ENCODE data around the gene DNAH7.

GRCh38 chr2:196101325-196101991 is 32.8 kb upstream of the DNAH7 start:
- TF ChIP-seq CTCF (IDR thresholded peaks at IDR 0.05; ENCODE audit: control extremely low read depth in 1 of 3, insufficient read depth in 1 of 3, low read depth in 1 of 3, low read length in 3 of 3) (no peak), CBX5 (IDR thresholded peaks at IDR 0.05; ENCODE audit: low read depth, low read length) (no peak)
